ENCODE results near the gene VPS16. TPM values are rescaled to one million over a fixed set of nuclear protein-coding genes. Genes with fewer than 3 reads are reported as not detected.

Gene VPS16
- total and polyA plus RNA-seq, 2 of the 13 experiments (the other 11 are each of a cell fraction or from before 2014, with no cell fraction given): 34.2 to 35.4 TPM

DNA sequence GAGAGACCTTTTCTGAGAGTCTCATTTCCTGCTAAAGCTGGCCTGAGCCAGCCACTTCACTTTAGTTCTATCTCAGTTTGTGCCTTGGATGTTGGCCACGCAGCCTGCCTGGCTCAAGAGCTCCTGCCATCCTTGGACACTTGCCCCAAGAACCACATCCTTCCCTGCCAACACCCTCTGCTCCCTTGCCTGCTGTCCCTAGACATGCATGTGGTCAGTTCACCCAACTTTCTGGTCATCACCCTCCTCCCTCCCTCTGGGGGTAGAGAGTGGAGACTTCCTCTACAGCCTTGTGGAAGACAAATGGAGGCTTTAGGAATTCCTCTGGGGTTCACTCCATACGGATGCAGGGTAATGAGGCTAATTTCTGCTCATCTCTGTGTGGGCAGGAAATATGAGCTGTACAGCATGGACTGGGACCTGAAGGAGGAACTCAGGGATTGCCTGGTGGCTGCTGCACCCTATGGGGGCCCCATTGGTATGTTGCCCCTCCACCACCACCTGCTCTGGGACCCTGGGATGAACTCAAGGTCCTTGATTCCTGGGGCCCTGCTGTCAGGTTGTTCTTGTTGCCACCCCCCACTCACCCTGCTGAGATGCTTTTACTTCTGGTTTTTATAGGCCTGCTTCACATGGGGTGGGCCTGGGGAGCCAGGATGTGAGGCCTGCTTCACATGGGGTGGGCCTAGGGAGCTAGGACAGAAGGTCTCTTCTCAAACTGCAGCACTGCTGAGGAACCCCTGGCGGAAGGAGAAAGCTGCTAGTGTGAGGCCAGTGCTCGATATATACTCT, 19.0 kb downstream of the VPS16 start:
- Histone ChIP-seq H3K4me3 (replicated peaks in 1 of 3; ENCODE audit: insufficient read depth in 1 of 3, low read depth in 2 of 3, low read length in 3 of 3) (no peak overlapping the region), H2AFZ (ENCODE audit: low read length) (no peak overlapping the region), H3K27me3 (ENCODE audit: control insufficient read depth in 1 of 2, insufficient read depth in 2 of 2, low read length in 2 of 2) (no peaks in the 10 kb centered on the region), H3K9ac (ENCODE audit: insufficient read depth, low read depth, low read length) (no peak overlapping the region), H3K27ac (ENCODE audit: extremely low read length, insufficient read depth, low read length) (no peak overlapping the region), H3K79me2 (ENCODE audit: insufficient read depth, low read length) (no peaks in the 10 kb centered on the region), H3K4me1 (ENCODE audit: insufficient read depth, low read length) (no peaks in the 10 kb centered on the region), H3K36me3 (replicated peaks in 1 of 2; ENCODE audit: control insufficient read depth in 1 of 2, insufficient read depth in 2 of 2, low read length in 2 of 2) (peaks cover 4 to 6% of the 10 kb centered on the region in 2 experiments; a peak in 3 of 5 replicates), H3K4me2 (ENCODE audit: low read depth, low read length) (no peak overlapping the region), H3K9me3 (ENCODE audit: low read length) (no peaks in the 10 kb centered on the region), H4K20me1 (ENCODE audit: insufficient read depth, low read length) (no peaks in the 10 kb centered on the region)
- BruUV-seq (replicated peaks): no TSS peak
- FAIRE-seq: no peak
- no peak for DNase-seq (ENCODE audit: low spot score)
- WGBS (ENCODE audit: low lambda C conversion rate): 100% methylated on average over 4 of the region's 4 CpGs
- CTCF ChIA-PET (ENCODE audit: low intra/inter-chr PET ratio, low total read pairs): no interaction called here
- in situ Hi-C loops (cut with HindIII; ENCODE audit: extremely low pct_ligation_motif_present, low pct_unique_long_range_greater_than_20kb): loop anchor here (5.0 kb wide), 1 partner anchor 102 kb away; no protein-coding TSS in a partner anchor
- intact Hi-C loops (cut with micrococcal nuclease; ENCODE audit: unreplicated experiment): no loop called here
- TF ChIP-seq KDM6A (CRISPR knock-in tag; IDR thresholded peaks at IDR 0.05; ENCODE audit: low read depth): no peak
- no peak for TF ChIP-seq PHB2 (IDR thresholded peaks at IDR 0.05; ENCODE audit: partially characterized antibody)
- no peak for TF ChIP-seq BCL6 (CRISPR knock-in tag; IDR thresholded peaks at IDR 0.05)
- TF ChIP-seq SAFB2 (CRISPR knock-in tag; IDR thresholded peaks at IDR 0.05; ENCODE audit: borderline replicate concordance, low read depth): no peak
- no peak for TF ChIP-seq RARG (CRISPR knock-in tag; IDR thresholded peaks at IDR 0.05; ENCODE audit: low read depth)
- TF ChIP-seq, protein P1, sequence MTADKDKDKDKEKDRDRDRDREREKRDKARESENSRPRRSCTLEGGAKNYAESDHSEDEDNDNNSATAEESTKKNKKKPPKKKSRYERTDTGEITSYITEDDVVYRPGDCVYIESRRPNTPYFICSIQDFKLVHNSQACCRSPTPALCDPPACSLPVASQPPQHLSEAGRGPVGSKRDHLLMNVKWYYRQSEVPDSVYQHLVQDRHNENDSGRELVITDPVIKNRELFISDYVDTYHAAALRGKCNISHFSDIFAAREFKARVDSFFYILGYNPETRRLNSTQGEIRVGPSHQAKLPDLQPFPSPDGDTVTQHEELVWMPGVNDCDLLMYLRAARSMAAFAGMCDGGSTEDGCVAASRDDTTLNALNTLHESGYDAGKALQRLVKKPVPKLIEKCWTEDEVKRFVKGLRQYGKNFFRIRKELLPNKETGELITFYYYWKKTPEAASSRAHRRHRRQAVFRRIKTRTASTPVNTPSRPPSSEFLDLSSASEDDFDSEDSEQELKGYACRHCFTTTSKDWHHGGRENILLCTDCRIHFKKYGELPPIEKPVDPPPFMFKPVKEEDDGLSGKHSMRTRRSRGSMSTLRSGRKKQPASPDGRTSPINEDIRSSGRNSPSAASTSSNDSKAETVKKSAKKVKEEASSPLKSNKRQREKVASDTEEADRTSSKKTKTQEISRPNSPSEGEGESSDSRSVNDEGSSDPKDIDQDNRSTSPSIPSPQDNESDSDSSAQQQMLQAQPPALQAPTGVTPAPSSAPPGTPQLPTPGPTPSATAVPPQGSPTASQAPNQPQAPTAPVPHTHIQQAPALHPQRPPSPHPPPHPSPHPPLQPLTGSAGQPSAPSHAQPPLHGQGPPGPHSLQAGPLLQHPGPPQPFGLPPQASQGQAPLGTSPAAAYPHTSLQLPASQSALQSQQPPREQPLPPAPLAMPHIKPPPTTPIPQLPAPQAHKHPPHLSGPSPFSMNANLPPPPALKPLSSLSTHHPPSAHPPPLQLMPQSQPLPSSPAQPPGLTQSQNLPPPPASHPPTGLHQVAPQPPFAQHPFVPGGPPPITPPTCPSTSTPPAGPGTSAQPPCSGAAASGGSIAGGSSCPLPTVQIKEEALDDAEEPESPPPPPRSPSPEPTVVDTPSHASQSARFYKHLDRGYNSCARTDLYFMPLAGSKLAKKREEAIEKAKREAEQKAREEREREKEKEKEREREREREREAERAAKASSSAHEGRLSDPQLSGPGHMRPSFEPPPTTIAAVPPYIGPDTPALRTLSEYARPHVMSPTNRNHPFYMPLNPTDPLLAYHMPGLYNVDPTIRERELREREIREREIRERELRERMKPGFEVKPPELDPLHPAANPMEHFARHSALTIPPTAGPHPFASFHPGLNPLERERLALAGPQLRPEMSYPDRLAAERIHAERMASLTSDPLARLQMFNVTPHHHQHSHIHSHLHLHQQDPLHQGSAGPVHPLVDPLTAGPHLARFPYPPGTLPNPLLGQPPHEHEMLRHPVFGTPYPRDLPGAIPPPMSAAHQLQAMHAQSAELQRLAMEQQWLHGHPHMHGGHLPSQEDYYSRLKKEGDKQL (CRISPR knock-in tag; IDR thresholded peaks at IDR 0.05; ENCODE audit: low read depth): no peak
- TF ChIP-seq GATAD1 (CRISPR knock-in tag; IDR thresholded peaks at IDR 0.05): no peak
- no peak for TF ChIP-seq TCF12 (IDR thresholded peaks at IDR 0.05)
- TF ChIP-seq TCF12 (CRISPR knock-in tag; IDR thresholded peaks at IDR 0.05): no peak
- TF ChIP-seq ZNF549 (CRISPR knock-in tag; IDR thresholded peaks at IDR 0.05): no peak
- TF ChIP-seq ZNF235 (CRISPR knock-in tag; IDR thresholded peaks at IDR 0.05; ENCODE audit: borderline replicate concordance): no peak
- no peak for ATAC-seq
- POLR2A ChIA-PET: interaction anchor here (1.2 kb wide), 1 partner anchor 14 kb away, joined by 4 read pairs; the partner anchor contains the start of gene PTPRA

Measured in HepG2 (cell line).